ENCODE data around the gene SBNO2. TPM values are rescaled to one million over a fixed set of nuclear protein-coding genes. Genes with fewer than 3 reads are reported as not detected.

SBNO2 gene
- total and polyA plus RNA-seq, 9 of the 15 experiments (the other 6 are each of a cell fraction or from before 2014, with no cell fraction given) = 0.01 to 46.2 (median 6.7) TPM

GRCh38 chr19:1073063-1073955 lies 100.8 kb downstream of the SBNO2 start (continued):
- TF ChIP-seq CEBPG (CRISPR knock-in tag; IDR thresholded peaks at IDR 0.05) (no peak), CEBPG (tag; conservative IDR thresholded peaks at IDR 0.05 in 1 of 2, IDR thresholded peaks at IDR 0.05 in 1 of 2) (no peak), ZNF134 (CRISPR knock-in tag; conservative IDR thresholded peaks at IDR 0.05) (no peak), ZNF639 (CRISPR knock-in tag; conservative IDR thresholded peaks at IDR 0.05 in 1 of 2, IDR thresholded peaks at IDR 0.05 in 1 of 2) (no peak), RBBP5 (IDR thresholded peaks at IDR 0.05; ENCODE audit: borderline replicate concordance, insufficient read depth, low read length, poor library complexity, severe bottlenecking) (peak; percentile 23), ATF4 (CRISPR knock-in tag; IDR thresholded peaks at IDR 0.05) (no peak), RERE (CRISPR knock-in tag; IDR thresholded peaks at IDR 0.05; ENCODE audit: borderline replicate concordance) (no peak), ZNF695 (CRISPR knock-in tag; IDR thresholded peaks at IDR 0.05) (no peak), HIVEP1 (CRISPR knock-in tag; IDR thresholded peaks at IDR 0.05) (no peak), SNIP1 (IDR thresholded peaks at IDR 0.05; ENCODE audit: low read depth) (no peak), ILF3 (IDR thresholded peaks at IDR 0.05; ENCODE audit: borderline replicate concordance) (no peak)
- TF ChIP-seq, protein P1, sequence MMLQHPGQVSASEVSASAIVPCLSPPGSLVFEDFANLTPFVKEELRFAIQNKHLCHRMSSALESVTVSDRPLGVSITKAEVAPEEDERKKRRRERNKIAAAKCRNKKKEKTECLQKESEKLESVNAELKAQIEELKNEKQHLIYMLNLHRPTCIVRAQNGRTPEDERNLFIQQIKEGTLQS (IDR thresholded peaks at IDR 0.05) = no peak
- TF ChIP-seq, protein P1 (CRISPR knock-in tag; conservative IDR thresholded peaks at IDR 0.05) = no peak
- TF ChIP-seq, protein P2, sequence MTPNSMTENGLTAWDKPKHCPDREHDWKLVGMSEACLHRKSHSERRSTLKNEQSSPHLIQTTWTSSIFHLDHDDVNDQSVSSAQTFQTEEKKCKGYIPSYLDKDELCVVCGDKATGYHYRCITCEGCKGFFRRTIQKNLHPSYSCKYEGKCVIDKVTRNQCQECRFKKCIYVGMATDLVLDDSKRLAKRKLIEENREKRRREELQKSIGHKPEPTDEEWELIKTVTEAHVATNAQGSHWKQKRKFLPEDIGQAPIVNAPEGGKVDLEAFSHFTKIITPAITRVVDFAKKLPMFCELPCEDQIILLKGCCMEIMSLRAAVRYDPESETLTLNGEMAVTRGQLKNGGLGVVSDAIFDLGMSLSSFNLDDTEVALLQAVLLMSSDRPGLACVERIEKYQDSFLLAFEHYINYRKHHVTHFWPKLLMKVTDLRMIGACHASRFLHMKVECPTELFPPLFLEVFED (CRISPR knock-in tag; conservative IDR thresholded peaks at IDR 0.05) = no peak
- TF ChIP-seq, protein P3, sequence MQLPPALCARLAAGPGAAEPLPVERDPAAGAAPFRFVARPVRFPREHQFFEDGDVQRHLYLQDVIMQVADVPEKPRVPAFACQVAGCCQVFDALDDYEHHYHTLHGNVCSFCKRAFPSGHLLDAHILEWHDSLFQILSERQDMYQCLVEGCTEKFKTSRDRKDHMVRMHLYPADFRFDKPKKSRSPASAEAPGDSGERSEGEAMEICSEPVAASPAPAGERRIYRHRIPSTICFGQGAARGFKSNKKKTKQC (CRISPR knock-in tag; IDR thresholded peaks at IDR 0.05) = no peak
